Upper lobe of left lung (tissue), 4 donors: ENCODE results near the gene TMEM181.

Experiments
- CTCF ChIP-seq, 6 experiments: fragments of 450-650 bp in 4 of 6; fragments of 200-600 bp in 2 of 6; sonication (generic) in 2 of 6; IDR thresholded peaks; one replicate each; pipeline ENCODE4 v1.5.1; 2016 to 2019; ENCODE audit warnings: antibody characterized with exemption in 6 of 6
- EP300 ChIP-seq, 4 donors: sonication (generic); formaldehyde crosslinking; IDR thresholded peaks; one replicate each; pipeline ENCODE4 v1.5.1; 2017; ENCODE audit warnings: antibody characterized with exemption in 4 of 4, control low read depth in 2 of 4
- POLR2A ChIP-seq, 4 donors: fragments of 450-650 bp; IDR thresholded peaks; one replicate each; pipeline ENCODE4 v1.5.1; 2016 to 2017; ENCODE audit warnings: antibody characterized with exemption in 4 of 4, mild to moderate bottlenecking in 2 of 4
- POLR2AphosphoS5 ChIP-seq, 2 donors: sonication (generic); formaldehyde crosslinking; IDR thresholded peaks; one replicate each; pipeline ENCODE4 v1.5.1; 2017; ENCODE audit warnings: antibody characterized with exemption in 2 of 2

- TF ChIP-seq CTCF (IDR thresholded peaks at IDR 0.05) = no peak
- TF ChIP-seq POLR2AphosphoS5 (IDR thresholded peaks at IDR 0.05) = no peak
- no peak for TF ChIP-seq POLR2A (IDR thresholded peaks at IDR 0.05)
- TF ChIP-seq EP300 (IDR thresholded peaks at IDR 0.05) = no peak
Measured at GRCh38 chr6:158643836-158644230, 83.9 kb downstream of the TMEM181 start.
